ENCODE data around the gene TOMM5.
A peak's percentile ranks its signal among the peaks of the same experiment; 100 is the strongest.

Gene TOMM5

GRCh38 chr9:37622462-37622861 is 30.1 kb upstream of the TOMM5 start:
- TF ChIP-seq CTCF (IDR thresholded peaks at IDR 0.05; ENCODE audit: low read length, missing control alignments): no peak
- no peak for DNase-seq (ENCODE audit: low read depth)

GRCh38 chr9:37621273-37622121 is 29.1 kb upstream of the TOMM5 start:
- DNase-seq (ENCODE audit: low read depth): peak; percentile 11
- no peak for TF ChIP-seq CTCF (IDR thresholded peaks at IDR 0.05; ENCODE audit: low read length, missing control alignments)
- H3K4me3 ChIP-seq (replicated peaks; ENCODE audit: low read depth, low read length): no peak overlapping the region

More at GRCh38 chr9:37622462-37622861, 30.1 kb upstream of the TOMM5 start:
- H3K4me3 ChIP-seq (replicated peaks; ENCODE audit: low read depth, low read length): no peak overlapping the region

GRCh38 chr9:37620396-37620795 is 28.0 kb upstream of the TOMM5 start:
- TF ChIP-seq CTCF (IDR thresholded peaks at IDR 0.05; ENCODE audit: low read length, missing control alignments): no peak
- no peak overlapping the region for H3K4me3 ChIP-seq (replicated peaks; ENCODE audit: low read depth, low read length)
- DNase-seq (ENCODE audit: low read depth): no peak

DNA sequence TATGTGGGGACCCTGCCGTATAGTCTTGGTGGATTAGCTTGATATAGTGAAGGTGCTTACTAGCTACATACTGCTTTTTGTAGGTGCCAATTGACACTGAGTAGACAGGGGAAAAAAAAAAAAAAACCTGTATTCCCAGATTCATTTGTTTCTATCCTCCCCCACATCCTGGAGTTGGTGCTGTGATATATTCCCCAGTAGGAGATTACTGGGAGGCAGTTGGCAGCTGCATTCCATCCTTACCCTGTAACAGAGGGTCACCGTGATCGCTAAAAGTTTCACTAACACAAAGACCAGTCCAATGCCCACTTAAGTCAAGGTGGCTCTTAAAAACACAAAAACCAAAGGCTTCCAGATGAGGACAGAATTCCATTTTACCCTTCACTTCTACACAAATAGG is 27.4 kb upstream of the TOMM5 start:
- TF ChIP-seq CTCF (IDR thresholded peaks at IDR 0.05; ENCODE audit: low read length, missing control alignments): no peak
- H3K4me3 ChIP-seq (replicated peaks; ENCODE audit: low read depth, low read length): no peak overlapping the region
- DNase-seq (ENCODE audit: low read depth): no peak

GRCh38 chr9:37618817-37619216 is 26.4 kb upstream of the TOMM5 start:
- no peak for TF ChIP-seq CTCF (IDR thresholded peaks at IDR 0.05; ENCODE audit: low read length, missing control alignments)
- DNase-seq (ENCODE audit: low read depth): peak; percentile 23
- H3K4me3 ChIP-seq (replicated peaks; ENCODE audit: low read depth, low read length): no peak overlapping the region

DNA sequence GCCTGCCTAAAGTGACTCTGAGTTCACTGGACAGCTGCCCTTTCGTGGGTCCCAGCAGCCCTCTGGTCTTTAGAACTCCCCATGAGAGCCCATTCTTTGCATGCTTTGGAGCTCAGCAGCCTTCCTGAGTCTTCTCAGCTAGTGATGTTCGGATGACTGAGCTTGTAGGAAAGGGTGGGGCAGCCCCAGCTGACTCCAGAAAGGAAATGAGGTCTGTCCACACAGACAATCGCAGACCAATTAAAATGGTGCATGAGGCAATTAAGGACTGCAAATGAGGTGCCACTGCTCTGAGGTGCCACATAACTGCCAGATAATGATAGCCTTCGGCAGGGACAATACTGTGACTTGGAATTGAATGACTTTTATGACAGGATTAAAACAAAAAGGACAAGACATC is 25.4 kb upstream of the TOMM5 start:
- no peak for TF ChIP-seq CTCF (IDR thresholded peaks at IDR 0.05; ENCODE audit: low read length, missing control alignments)
- DNase-seq (ENCODE audit: low read depth): peak; percentile 10
- H3K4me3 ChIP-seq (replicated peaks; ENCODE audit: low read depth, low read length): no peak overlapping the region

GRCh38 chr9:37617161-37617560 is 24.8 kb upstream of the TOMM5 start:
- no peak overlapping the region for H3K4me3 ChIP-seq (replicated peaks; ENCODE audit: low read depth, low read length)
- TF ChIP-seq CTCF (IDR thresholded peaks at IDR 0.05; ENCODE audit: low read length, missing control alignments): no peak
- DNase-seq (ENCODE audit: low read depth): no peak

Data from fibroblast of pulmonary artery (primary cell).